ENCODE measurements around the gene P2RX7.

Gene P2RX7

DNA sequence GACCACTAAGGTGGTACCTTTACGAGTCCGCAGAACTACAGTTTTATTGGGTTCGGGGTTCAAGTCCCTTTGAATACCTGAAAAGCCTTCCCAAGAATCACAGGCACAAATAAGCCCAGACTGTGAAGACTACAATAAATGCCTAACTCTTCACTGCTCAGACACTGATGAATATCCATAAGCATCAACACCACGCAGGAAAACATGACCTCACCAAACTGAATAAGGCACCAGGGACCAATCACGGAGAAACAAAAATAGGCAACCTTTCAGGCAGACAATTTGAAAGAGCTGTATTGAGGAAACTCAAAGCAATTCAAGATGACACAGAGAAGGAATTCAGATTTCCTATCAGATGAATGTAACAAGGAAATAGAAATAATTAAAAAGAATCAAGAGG lies 24.2 kb upstream of the P2RX7 start:
- H3K4me3 ChIP-seq (ENCODE audit: low read depth, low read length) = no peak overlapping the region

DNA sequence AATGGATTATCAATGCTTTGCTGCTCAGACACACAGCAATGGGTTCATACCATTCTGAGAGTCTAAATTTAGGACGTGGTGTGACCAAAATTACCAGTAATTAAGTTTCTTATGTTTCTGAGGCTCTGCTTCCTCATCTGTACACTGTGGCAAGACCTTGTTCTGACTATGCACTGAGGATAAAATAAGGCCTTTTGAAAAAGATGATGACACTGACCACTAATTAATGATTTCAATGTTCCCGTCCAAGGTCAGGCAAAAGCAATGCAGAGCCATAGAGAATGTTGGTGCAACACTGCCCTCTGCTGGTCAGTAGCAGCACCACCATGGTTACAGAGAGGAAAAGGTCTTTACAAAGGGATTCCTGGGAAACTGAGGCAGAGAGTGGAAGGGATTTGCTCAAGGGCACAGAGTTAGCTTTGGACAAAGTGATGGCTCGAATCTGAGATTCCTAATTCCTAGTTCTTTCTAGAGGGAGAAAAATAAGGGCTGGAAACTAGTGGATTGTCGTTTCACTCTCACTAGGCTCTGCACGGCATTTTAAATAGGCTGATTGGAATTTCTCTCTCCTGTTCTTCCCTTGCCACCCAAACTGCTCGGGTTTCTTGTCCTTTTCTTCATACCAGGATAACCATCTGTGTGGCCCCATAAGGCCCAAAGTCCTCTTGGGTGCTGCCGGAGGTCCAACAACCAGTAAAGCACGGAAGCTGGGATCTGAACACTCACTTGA lies 22.3 kb upstream of the P2RX7 start:
- DNase-seq (ENCODE audit: low read depth) = no peak
- H3K4me3 ChIP-seq (ENCODE audit: low read depth, low read length) = no peak overlapping the region

More for the DNA sequence above, 24.2 kb upstream of the P2RX7 start:
- no peak for DNase-seq (ENCODE audit: low read depth)

DNA sequence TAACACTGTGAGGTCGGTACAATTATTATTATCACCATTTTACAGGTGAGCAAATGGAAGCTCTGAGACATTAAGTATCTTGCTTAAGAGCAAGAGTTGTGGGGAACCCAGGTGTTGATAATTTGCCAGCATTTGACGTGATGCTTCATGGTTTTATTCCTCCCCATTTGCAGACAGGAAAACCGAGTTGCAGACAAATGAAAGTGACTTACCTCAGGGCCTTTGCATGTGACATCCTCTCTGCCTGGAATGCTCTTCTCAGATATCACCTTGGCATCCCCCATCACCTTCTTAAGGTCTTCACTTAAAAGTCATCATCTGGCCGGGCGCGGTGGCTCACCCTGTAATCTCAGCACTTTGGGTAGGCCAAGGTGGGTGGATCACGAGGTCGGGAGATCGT lies 21.0 kb upstream of the P2RX7 start:
- DNase-seq (ENCODE audit: low read depth) = no peak
- H3K4me3 ChIP-seq (ENCODE audit: low read depth, low read length) = no peak overlapping the region

DNA sequence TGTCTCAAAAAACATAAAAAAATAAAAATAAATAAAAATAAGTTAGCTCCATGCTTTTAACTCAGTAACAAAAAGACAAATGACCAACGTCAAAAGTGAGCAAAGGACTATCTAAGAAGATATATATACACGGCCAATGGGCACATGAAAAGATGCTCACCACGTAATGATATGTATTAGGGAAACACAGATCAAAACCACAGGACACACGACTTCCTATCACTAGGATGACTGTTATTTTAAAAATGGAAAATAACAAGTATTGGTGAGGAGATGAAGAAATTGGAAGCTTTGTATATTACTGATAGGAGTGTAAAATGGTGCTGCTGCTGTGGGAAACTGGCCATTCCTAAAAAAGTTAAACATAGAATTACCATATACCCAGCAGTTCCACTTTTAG lies 20.2 kb upstream of the P2RX7 start:
- no peak overlapping the region for H3K4me3 ChIP-seq (ENCODE audit: low read depth, low read length)
- DNase-seq (ENCODE audit: low read depth) = no peak

DNA sequence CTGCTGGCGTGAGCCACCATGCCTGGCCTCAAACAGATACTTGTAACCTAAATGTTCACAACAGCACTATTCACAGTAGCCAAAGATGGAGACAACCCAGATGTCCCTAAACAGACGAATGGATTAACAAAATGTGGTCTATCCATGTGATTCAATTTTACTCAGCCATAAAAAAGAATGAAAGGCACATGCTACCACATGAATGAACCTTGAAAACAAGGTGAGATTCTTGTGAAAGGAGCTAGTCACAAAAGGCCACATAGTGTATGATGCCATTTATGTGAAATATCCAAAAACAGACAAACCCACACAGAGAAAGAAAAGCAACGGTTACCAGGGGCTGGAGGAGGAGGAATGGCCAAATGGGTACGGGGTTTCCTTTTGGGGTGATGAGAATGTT lies 19.6 kb upstream of the P2RX7 start:
- no peak for DNase-seq (ENCODE audit: low read depth)

DNA sequence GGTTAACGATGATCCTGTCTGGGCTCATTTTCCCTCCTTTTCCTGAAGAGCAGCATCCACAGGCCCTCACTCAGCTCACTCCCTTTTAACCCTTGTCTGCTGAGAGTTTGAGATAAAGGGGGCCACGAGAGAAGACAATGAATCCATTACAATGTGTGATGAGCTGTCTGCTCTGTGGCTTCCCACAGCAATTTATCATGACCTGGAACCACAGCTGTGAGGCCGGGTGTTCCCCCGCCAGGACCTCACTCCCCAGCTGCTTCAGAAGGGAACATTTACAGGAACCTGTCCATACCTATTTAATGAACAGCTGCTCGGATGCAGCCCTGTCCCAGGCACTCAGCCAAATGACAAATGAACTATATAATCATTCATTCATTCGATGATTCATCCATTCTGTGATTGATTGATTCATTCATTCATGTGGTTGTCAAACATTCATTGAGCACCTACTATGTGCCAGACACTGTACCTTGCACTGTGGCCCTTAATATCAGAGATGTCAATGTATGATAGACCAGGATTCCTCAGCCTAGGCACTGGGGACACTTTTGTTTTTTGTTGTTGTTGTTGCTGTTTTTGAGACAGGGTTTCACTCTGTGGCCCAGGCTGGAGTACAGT lies 18.5 kb upstream of the P2RX7 start:
- DNase-seq (ENCODE audit: low read depth) = peak; percentile 13
- H3K4me3 ChIP-seq (ENCODE audit: low read depth, low read length) = no peak overlapping the region

More for the DNA sequence above, 19.6 kb upstream of the P2RX7 start:
- no peak overlapping the region for H3K4me3 ChIP-seq (ENCODE audit: low read depth, low read length)

DNA sequence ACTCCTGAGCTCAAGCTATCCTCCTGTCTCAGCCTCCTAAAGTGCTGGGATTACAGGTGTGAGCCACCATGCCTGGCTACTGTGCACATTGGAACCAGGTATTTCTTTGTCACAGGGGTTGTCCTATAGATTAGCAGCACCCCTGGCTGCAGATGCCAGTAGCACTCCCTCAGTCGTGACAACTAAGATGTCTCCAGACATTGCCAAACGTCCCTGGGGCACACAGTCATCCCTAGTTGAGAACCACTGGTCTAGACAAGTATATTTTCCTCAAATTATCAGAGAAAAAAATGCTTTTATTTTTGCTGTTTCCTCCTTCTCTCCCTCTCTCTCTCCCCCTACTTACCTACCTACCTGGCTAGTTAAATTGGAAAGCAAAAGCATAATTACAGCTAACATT lies 17.9 kb upstream of the P2RX7 start:
- DNase-seq (ENCODE audit: low read depth) = no peak
- no peak overlapping the region for H3K4me3 ChIP-seq (ENCODE audit: low read depth, low read length)

DNA sequence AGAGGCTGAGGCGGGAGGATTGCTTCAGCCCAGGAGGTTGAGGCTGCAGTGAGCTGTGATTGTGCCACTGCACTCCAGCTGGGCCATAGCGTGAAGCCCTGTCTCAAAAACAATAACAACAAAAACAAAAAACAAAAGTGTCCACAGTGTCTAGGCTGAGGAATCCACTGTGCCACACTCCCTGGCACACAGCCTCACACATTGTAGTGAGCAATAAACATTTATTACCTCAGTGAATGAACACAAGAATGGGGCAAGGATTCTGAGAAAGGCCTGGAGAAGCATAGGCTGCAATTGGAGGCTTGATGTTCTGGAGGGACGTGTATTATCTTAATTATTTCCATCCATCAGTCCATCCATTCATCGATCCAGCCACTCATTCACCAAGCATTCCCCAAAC lies 17.1 kb upstream of the P2RX7 start:
- no peak overlapping the region for H3K4me3 ChIP-seq (ENCODE audit: low read depth, low read length)
- DNase-seq (ENCODE audit: low read depth) = no peak

DNA sequence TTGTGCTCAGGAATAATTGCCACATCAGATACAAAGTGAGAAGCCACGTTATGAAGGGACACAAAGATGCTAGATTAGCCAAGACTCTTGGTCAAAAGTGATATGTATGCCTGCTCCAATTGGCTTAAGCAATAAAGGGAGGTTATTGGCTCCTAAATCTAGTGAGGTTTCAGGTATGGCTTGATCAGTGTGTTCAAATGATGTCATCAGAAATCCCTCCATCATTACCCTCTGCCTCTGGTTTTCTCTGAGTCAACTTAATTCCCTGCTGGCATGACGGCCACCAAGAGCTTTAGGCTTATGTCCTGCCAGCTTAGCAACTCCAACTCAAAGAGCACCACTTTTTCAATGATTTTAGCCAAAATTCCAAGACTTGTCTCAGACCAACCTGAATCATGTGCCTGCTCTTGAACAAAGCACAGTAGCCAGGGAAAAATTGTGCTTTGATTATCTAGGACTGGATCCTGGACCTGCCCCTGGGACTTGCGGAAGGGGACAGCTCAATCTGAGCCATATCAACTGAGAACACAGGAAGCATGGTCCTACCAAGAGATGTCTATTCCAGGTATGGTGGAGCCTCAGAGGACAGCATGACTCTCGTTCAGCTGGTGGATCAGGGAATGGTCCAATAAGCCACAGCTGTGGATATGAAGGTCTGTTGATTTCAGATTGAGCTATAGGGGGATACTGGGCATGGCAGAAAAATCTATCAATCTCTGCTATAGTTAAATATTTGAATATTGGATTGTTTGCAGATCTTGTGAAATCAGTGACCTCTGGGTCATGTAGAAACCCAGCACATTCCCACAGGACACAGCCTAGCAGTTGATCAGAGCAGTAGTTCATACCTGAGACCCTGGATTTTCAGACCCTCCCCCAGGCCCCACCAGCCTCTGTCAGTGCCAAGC lies 16.1 kb upstream of the P2RX7 start:
- DNase-seq (ENCODE audit: low read depth) = no peak
- H3K4me3 ChIP-seq (ENCODE audit: low read depth, low read length) = no peak overlapping the region

DNA sequence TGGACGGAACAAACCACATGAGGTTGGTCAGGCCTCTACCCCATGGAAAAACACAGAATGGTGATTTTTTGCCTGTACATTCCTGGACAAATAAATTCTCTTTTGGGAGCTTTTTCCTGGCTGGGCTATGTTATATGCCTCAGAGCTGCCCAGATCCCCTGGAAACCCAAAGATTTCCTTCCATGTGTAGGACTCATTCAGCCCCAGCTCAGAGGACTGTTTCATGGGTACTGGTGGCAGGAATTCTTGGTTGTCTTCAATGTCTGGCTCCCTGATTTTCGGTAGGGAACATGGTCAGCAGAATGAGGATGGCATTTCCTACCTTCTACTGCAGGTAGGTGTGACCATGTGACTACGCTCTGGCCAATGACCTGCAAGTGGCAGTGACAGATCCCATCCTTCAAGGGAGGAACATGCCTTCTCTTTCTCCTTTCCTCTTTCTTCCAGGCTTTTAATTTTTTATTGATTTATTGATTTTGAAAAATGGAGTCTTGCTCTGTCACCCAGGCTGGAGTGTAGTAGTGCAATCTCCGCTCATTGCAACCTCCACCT lies 15.4 kb upstream of the P2RX7 start:
- H3K4me3 ChIP-seq (ENCODE audit: low read depth, low read length) = no peak overlapping the region
- DNase-seq (ENCODE audit: low read depth) = no peak

DNA sequence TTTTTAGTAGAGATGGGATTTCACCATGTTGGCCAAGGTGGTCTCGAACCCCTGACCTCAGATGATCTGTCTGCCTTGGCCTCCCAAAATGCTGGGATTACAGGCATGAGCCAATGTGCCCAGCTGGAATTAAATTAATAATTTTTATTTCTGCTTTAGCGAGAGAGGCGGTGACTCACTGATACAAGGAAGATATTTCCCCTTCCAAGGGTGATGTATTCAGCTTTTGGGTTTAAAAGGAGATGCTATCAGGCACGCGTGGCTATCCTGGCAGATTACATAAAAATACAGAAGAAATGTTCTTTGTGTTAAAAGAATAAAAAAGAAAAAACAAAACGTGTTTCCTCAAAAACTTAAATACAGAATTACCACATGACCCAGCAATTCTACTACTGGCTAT lies 12.4 kb upstream of the P2RX7 start:
- no peak for DNase-seq (ENCODE audit: low read depth)
- H3K4me3 ChIP-seq (ENCODE audit: low read depth, low read length) = no peak overlapping the region

DNA sequence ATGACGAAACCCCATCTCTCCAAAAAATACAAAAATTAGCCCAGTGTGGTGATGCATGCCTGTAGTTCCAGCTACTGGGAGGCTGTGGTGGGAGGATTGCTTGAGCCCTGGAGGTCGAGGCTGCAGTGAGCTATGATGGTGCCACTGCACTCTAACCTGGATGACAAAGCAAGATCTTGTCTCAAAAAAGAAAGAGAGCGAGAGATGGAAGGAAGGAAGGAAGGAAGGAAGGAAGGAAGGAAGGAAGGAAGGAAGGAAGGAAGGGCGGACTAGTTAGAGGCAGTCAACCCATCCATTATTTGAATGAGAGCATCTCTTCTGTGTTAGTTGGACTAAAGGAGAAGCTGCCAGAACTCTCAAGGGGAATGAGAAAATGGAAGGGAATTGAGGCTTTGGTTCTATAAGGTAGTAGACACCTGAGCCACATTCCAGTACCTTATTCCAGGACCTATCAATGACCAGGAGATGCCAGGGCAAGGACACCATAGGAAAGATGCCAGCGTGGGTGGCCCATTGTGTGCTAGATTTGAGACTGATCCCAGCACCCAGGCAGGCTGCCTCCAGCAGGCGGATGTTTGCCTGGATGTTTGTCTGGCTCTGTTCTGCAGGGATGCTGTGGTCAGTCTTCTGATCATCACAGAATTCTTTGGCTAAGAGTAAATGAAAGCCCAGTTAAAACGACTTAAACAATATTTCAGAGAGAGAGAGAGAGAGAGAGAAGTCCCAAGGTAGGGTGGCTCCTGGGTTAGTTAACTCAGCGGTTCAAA lies 11.5 kb upstream of the P2RX7 start:
- DNase-seq (ENCODE audit: low read depth) = no peak
- H3K4me3 ChIP-seq (ENCODE audit: low read depth, low read length) = no peak overlapping the region

DNA sequence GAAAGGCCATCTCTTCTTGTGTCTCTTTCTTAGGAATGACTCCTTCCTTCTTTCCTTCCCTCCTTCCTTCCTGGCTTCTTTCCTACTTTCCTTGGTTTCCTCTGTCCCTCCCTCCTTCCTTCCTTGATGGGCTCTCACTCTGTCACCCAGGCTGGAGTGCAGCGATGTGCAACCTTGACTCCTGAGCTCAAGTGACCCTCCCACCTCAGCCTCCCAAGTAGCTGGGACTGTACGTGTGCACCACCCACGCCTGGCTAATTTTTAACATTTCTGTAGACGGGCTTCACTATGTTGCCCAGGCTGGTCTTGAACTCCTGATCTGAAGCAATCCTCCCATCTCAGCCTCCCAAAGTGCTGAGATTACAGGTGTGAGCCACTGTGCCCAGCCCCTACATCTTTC lies 10.9 kb upstream of the P2RX7 start:
- H3K4me3 ChIP-seq (ENCODE audit: low read depth, low read length) = no peak overlapping the region
- no peak for DNase-seq (ENCODE audit: low read depth)

DNA sequence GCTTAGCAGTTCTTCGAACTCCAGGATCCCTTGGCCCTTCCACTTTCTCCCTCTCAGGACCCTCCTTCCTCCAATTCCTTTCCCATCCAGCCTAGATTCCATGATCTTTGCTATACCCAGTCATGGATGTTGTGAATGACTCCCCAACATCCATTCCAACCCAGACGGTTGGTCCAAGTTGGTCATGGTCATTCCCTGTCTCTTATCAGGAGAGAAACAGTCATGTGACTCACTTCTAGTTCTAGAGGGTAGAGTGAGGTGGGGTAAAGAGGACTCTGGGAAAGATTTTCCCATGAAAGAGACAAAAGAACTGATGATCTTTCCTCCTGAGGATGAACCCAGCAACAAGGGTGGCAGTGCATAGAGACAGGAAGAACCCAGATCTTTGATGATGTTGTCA lies 9.2 kb upstream of the P2RX7 start:
- H3K4me3 ChIP-seq (ENCODE audit: low read depth, low read length) = no peak overlapping the region
- DNase-seq (ENCODE audit: low read depth) = no peak

DNA sequence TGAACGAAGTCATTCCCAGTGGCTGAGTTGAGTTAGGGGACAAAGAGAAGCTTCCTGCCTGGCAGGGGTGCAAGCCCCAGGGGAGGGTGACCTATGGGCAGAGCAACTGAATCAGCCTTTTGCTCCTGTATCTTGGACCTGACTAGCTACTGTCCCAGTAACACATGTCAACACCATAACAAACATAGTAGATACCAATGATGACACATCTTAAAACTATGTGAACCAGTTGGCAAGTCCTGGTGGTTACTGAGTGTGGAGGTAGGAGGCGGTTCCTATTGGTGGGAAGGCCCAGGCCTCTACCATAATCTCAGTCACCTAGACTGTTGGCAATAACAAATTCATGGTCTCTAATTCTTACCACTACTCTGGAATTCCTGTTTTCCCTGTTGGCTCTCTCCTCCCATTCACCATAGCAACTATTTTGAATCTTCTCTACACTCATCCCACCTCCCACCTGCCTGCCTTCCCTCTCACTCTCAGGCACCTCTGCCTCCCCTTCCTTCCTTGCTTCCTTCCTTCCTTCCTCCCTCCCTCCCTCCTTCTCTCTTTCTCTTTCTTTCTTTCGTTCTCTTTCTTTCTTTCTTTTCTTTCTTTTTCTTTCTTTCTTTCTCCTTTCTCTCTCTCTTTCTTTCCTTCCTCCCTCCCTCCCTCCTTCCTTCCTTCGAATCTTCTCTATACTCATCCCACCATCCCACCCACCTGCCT lies 8.1 kb upstream of the P2RX7 start:
- H3K4me3 ChIP-seq (ENCODE audit: low read depth, low read length) = no peak overlapping the region
- no peak for DNase-seq (ENCODE audit: low read depth)

DNA sequence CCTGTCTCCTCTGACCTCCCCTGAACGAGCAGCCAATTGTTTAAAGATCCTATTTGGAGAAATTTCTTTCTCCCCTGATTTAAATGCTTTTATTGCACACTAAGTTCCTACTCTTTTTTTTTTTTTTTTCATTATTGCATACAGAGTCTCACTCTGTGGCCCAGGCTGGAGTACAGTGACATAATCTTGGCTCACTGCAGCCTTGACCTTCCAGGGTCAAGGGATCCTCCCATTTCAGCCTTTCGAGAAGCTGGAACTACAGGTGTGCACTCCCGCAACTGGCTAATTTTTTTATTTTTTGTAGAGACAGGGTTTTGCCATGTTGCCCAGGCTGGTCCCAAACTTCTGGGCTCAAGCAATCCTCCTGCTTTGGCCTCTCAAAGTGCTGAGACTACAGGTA lies 5.2 kb upstream of the P2RX7 start:
- no peak overlapping the region for H3K4me3 ChIP-seq (ENCODE audit: low read depth, low read length)
- no peak for DNase-seq (ENCODE audit: low read depth)

DNA sequence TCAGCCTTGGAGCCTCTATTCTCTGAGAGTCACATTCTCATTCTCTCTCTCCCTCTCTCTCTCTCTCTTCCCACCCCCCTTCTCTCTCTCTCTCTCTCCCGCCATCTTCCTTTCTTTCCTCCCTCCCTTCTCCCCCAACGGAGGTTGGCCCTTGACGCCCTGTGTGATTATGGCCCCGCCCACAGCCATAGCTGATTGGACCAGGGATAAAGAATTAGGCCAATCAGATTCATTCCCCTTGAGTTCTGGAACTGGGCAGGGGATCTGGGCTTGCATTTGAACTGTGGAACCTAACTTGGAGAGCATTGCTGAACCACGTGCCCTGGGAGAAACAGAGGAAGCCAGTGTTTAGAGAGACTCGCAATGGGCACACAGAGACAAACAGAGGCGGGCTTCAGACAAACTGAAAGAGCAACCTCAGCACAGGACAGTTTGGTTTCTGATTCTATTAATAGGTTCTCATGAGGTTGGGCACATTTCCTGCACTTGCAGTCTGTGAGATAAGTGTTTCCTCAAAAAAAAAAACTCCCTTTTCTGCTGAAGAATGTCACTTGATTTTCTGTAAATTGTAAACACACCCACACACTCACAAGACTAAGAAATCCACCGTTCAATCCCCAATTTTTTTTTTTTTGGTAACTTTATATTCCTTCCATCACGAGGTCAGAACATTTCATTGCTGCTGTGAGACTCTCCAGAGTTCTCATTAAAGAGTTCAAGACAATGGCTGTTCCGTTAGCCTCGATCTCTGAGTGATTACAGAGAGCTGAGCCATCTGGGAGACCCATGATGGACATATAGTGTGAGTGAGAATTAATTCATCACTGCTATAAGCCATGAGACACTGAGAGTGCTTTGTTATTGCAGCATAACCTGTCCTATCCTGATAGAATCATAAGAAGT lies 3.5 kb upstream of the P2RX7 start:
- H3K4me3 ChIP-seq (ENCODE audit: low read depth, low read length) = no peak overlapping the region
- no peak for DNase-seq (ENCODE audit: low read depth)

DNA sequence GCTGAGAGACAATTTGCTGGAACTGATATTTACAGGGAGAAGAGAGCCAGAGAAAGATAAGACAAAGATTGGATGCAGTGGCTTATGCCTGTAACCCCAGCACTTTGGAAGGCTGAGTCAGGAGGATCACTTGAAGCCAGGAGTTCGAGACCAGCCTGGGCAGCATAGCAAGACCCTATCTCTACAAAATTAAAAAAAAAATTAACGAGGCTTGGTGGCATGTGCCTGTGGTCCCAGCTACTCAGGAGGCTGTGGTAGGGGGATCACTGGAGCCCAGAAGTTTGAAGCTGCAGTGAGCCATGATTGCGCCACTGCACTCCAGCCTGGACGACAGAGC lies 2.9 kb upstream of the P2RX7 start:
- H3K4me3 ChIP-seq (ENCODE audit: low read depth, low read length) = no peak overlapping the region
- no peak for DNase-seq (ENCODE audit: low read depth)

Data from skeletal muscle cell (primary cell).